Measurements from ENCODE around the gene PLPP3.

PLPP3 gene

DNA sequence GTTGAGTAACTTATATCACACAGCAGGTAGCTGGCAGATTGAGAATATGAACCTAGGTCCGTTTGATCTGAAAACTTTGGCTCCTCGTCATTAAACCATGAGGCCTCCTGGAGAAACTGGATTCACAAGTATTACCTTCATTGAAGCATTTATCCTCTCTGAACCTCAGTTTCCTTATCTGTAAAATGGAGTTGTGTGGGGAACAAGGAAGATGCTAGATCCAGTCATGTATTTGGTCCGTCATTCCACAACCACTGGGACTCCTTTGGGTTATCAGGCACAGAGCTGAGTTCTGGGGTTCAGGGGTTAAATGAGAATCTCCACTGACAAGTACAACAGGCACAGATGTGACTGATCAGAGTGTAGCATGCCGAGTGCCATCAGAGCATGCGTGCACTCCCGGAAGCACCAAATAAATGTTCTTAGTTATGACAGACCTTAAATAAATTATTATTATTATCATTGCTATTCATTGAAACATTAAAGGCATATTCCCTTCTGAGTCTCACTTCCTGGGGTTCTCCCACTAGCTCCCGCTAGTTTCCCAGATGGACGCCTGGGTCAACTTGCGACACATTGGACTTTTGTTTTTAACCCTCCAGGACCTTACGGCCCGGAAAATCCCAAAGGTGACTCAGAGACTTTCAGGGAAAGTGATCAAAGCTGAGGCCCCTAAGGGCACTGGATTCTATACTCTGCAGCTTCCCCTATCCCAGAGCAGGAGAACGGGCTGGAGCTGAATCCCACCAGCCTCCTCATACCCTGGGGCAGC, 130.6 kb downstream of the PLPP3 start (continued):
- TF ChIP-seq, protein P1, sequence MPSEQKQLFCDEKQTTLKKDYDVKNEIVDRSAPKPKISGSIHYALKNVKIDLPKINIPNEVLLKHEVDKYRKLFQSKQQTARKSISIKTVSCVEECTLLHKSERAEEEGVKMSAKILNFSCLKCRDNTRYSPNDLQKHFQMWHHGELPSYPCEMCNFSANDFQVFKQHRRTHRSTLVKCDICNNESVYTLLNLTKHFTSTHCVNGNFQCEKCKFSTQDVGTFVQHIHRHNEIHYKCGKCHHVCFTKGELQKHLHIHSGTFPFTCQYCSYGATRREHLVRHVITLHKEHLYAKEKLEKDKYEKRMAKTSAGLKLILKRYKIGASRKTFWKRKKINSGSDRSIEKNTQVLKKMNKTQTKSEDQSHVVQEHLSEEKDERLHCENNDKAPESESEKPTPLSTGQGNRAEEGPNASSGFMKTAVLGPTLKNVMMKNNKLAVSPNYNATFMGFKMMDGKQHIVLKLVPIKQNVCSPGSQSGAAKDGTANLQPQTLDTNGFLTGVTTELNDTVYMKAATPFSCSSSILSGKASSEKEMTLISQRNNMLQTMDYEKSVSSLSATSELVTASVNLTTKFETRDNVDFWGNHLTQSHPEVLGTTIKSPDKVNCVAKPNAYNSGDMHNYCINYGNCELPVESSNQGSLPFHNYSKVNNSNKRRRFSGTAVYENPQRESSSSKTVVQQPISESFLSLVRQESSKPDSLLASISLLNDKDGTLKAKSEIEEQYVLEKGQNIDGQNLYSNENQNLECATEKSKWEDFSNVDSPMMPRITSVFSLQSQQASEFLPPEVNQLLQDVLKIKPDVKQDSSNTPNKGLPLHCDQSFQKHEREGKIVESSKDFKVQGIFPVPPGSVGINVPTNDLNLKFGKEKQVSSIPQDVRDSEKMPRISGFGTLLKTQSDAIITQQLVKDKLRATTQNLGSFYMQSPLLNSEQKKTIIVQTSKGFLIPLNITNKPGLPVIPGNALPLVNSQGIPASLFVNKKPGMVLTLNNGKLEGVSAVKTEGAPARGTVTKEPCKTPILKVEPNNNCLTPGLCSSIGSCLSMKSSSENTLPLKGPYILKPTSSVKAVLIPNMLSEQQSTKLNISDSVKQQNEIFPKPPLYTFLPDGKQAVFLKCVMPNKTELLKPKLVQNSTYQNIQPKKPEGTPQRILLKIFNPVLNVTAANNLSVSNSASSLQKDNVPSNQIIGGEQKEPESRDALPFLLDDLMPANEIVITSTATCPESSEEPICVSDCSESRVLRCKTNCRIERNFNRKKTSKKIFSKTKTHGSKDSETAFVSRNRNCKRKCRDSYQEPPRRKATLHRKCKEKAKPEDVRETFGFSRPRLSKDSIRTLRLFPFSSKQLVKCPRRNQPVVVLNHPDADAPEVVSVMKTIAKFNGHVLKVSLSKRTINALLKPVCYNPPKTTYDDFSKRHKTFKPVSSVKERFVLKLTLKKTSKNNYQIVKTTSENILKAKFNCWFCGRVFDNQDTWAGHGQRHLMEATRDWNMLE (tag by site-specific recombination; conservative IDR thresholded peaks at IDR 0.05; ENCODE audit: low read depth), result no peak
- TF ChIP-seq ZNF626 (tag by site-specific recombination; IDR thresholded peaks at IDR 0.05), result no peak
- TF ChIP-seq ZNF112 (tag by site-specific recombination; IDR thresholded peaks at IDR 0.05), result no peak
- TF ChIP-seq ZNF2 (tag by site-specific recombination; IDR thresholded peaks at IDR 0.05), result no peak
- no peak for TF ChIP-seq ZNF510 (tag by site-specific recombination; IDR thresholded peaks at IDR 0.05; ENCODE audit: insufficient replicate concordance)
- TF ChIP-seq KLF8 (tag by site-specific recombination; IDR thresholded peaks at IDR 0.05), result no peak
- TF ChIP-seq ZNF48 (tag by site-specific recombination; IDR thresholded peaks at IDR 0.05), result no peak
- no peak for TF ChIP-seq ZNF560 (tag by site-specific recombination; IDR thresholded peaks at IDR 0.05; ENCODE audit: borderline replicate concordance)
- TF ChIP-seq, protein P2, sequence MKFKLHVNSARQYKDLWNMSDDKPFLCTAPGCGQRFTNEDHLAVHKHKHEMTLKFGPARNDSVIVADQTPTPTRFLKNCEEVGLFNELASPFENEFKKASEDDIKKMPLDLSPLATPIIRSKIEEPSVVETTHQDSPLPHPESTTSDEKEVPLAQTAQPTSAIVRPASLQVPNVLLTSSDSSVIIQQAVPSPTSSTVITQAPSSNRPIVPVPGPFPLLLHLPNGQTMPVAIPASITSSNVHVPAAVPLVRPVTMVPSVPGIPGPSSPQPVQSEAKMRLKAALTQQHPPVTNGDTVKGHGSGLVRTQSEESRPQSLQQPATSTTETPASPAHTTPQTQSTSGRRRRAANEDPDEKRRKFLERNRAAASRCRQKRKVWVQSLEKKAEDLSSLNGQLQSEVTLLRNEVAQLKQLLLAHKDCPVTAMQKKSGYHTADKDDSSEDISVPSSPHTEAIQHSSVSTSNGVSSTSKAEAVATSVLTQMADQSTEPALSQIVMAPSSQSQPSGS (tag by site-specific recombination; IDR thresholded peaks at IDR 0.05; ENCODE audit: low read depth), result no peak
- no peak for TF ChIP-seq ZNF266 (tag by site-specific recombination; IDR thresholded peaks at IDR 0.05; ENCODE audit: low read depth)

DNA sequence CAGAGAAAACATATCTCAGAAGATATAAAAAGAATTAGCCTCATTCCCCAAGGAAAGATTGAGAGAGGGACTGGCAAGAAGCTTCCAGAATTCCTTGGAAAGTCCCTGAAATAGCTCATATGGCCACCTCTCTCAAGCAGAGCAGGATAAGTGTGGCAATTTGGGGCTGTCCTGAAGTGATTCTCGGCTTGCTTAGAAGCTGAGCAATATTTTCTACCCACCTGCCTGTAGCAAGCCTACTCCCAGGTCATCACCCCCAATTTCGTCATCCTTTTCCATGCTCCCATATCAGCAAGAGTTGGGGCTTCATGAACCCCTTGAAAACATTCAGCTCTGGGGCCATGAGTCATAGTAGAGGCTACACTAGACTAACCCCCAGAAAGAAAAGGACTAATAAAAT, 131.5 kb downstream of the PLPP3 start:
- peaks cover 5% of the 10 kb centered on the region; the same call in 1 of the 2 replicates for H3K4me1 ChIP-seq (ENCODE audit: control insufficient read depth, insufficient read depth, low read length)
- POLR2A ChIA-PET, result no interaction called here
- CTCF ChIA-PET, result interaction anchor here (0.6 kb wide), 1 partner anchor 194 kb away, joined by 3 read pairs; no protein-coding TSS in a partner anchor
- TF ChIP-seq ZNF560 (tag by site-specific recombination; IDR thresholded peaks at IDR 0.05; ENCODE audit: borderline replicate concordance) (no peak), ZBTB21 (tag by site-specific recombination; IDR thresholded peaks at IDR 0.05) (no peak), ZFP37 (tag by site-specific recombination; IDR thresholded peaks at IDR 0.05) (no peak), ZNF248 (tag by site-specific recombination; IDR thresholded peaks at IDR 0.05) (no peak), OSR2 (tag by site-specific recombination; IDR thresholded peaks at IDR 0.05) (no peak), SCRT1 (tag by site-specific recombination; IDR thresholded peaks at IDR 0.05; ENCODE audit: borderline replicate concordance) (no peak), ZNF23 (tag by site-specific recombination; IDR thresholded peaks at IDR 0.05; ENCODE audit: borderline replicate concordance) (no peak), ZNF843 (tag by site-specific recombination; IDR thresholded peaks at IDR 0.05) (no peak)
- TF ChIP-seq, protein P3, sequence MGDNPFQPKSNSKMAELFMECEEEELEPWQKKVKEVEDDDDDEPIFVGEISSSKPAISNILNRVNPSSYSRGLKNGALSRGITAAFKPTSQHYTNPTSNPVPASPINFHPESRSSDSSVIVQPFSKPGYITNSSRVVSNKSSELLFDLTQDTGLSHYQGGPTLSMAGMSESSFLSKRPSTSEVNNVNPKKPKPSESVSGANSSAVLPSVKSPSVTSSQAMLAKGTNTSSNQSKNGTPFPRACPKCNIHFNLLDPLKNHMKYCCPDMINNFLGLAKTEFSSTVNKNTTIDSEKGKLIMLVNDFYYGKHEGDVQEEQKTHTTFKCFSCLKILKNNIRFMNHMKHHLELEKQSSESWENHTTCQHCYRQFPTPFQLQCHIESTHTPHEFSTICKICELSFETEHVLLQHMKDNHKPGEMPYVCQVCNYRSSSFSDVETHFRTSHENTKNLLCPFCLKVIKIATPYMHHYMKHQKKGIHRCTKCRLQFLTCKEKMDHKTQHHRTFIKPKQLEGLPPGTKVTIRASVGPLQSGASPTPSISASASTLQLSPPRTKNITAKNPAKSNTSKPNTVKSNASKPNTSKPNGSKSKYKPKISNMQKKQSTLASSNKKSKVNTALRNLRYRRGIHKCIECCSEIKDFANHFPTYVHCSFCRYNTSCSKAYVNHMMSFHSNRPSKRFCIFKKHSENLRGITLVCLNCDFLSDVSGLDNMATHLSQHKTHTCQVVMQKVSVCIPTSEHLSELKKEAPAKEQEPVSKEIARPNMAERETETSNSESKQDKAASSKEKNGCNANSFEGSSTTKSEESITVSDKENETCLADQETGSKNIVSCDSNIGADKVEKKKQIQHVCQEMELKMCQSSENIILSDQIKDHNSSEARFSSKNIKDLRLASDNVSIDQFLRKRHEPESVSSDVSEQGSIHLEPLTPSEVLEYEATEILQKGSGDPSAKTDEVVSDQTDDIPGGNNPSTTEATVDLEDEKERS (tag by site-specific recombination; IDR thresholded peaks at IDR 0.05), result no peak
- H3K36me3 ChIP-seq (ENCODE audit: control insufficient read depth in 2 of 2, insufficient read depth in 1 of 2, low read length in 2 of 2), result no peaks in the 10 kb centered on the region
- H3K27ac ChIP-seq (ENCODE audit: extremely low read depth, low read depth, low read length), result no peak overlapping the region
- H3K9me3 ChIP-seq (ENCODE audit: control insufficient read depth, insufficient read depth, low read depth, low read length), result no peaks in the 10 kb centered on the region
- no peak overlapping the region for H3K4me3 ChIP-seq (ENCODE audit: low read depth, low read length)

Measured in HEK293 (cell line).